B cell (primary cell): Measurements from ENCODE around the gene NTRK2.

Experiments used
- EZH2 ChIP-seq: IDR thresholded peaks from 2 replicates; pipeline ENCODE4 v1.6.1; 2012; ENCODE audit warnings: borderline replicate concordance, low read depth, mild to moderate bottlenecking, moderate library complexity, low read length; ENCODE audit not compliant: insufficient read depth, poor library complexity, severe bottlenecking
- TF ChIP-seq, protein P1 (sequence below): fragments of 200-600 bp; IDR thresholded peaks from one replicate; pipeline ENCODE4 v1.8.0; 2022; ENCODE audit warnings: antibody characterized with exemption, mild to moderate bottlenecking

DNA sequence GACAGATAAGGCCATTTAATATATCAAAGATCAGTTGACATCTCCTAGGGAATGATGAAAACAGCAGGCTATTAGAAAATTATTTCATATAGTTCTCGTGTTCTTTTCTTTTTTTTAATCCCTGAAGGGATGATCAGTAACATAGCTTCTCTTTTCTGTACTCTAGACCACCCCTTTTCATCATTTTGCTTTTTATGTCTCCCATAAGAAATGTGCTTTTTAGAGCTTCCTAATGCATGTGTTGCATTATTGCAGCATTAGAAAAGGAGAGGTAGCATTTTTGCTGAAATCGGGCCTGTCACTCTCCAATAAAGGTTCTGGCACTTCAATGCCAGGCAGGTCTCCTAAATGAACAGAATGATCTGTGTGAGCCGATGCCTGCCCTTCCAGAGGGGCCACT lies 143.3 kb downstream of the NTRK2 start:
- TF ChIP-seq, protein P1, sequence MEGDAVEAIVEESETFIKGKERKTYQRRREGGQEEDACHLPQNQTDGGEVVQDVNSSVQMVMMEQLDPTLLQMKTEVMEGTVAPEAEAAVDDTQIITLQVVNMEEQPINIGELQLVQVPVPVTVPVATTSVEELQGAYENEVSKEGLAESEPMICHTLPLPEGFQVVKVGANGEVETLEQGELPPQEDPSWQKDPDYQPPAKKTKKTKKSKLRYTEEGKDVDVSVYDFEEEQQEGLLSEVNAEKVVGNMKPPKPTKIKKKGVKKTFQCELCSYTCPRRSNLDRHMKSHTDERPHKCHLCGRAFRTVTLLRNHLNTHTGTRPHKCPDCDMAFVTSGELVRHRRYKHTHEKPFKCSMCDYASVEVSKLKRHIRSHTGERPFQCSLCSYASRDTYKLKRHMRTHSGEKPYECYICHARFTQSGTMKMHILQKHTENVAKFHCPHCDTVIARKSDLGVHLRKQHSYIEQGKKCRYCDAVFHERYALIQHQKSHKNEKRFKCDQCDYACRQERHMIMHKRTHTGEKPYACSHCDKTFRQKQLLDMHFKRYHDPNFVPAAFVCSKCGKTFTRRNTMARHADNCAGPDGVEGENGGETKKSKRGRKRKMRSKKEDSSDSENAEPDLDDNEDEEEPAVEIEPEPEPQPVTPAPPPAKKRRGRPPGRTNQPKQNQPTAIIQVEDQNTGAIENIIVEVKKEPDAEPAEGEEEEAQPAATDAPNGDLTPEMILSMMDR: no peak
- TF ChIP-seq EZH2: no peak
